HG02943 (cell line): Measurements from ENCODE around the gene SPSB1.

Experiments used
- ATAC-seq: cut with Tn5 transposase; IDR thresholded peaks from one replicate; pipeline ENCODE4 v1.9.1; 2021; ENCODE audit warnings: mild to moderate bottlenecking, low read depth, moderate library complexity; ENCODE audit not compliant: unreplicated experiment

The SPSB1 gene

DNA sequence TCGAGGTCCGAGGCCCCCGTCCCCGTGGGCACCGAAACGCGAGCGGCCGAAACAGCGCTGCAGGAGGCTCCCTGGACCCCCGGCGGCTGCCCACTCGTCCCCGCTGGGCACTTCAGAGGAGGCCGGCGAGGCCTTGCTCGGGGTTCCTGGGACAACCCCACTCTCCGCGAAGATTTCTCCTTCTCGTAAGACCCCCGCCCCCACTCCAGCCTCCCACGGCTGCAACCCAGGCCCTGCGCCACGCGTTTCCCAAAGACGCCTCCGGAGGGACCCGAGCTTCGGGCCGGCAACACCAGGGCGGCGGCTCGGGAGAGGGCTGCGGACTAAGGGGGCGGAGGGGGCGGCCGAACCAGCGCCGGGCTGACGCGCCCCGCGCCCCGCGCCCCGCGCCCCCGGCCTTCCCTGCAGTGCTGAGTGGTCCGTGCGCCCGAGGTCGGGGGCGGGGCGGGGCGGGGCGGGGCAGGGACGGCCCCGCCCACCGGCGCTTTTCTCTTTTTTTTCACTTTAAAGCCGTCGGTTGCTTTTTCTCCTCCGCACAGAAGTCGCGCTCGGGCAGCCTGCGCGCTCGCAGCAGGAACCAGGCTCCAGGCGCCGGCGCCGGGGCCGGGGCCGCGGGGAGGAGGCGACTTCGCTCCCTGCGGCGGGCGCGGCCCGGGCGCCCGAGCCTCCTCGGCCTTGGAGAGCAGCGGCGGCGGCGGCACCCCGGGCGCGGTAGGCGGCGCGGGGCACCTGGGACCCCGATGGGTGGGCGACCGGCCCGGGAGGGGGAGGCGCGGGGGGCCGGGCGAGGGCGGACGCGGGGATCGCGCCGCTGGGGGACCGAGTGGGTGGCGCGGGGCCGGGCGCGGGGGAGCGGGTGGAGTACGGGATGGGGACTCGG lies at the start of gene SPSB1:
SPSB1 (plus strand) TSS at position 534 of the 880 bp plus-strand sequence. CDS start 62,998 bp downstream, outside the sequence.
- ATAC-seq, result no peak

DNA sequence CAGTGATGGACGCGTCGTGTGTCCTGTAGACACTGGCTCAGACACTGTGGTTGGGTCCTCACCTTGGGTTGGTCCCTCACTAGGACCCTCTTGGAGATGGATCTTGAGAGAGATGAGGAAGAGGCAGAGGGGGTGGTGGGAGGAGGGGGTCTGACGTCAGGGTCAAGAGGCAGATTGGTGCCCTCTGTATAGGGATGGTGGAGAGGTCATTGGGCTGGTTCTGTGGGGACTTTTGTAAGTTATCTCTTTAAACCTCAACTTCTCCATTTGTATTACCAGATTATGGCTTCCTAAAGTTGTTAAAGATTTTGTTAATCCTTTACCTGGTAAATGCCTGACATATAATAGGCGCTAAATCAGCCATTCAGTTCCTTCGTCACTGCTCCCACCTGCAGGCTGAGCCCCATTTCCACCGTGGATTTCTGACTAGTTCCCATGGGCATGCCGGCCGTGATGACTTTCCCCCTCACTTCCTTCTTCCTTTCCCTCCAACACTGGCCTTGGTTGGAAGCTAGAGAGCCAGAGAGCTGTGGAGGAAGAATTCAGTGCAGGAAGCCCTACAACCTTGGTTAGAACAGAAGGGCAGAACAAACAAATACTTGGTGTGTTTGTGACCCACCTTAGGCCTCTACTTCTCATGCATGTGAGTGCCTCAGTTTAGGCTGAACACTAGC lies 49.5 kb upstream of the SPSB1 start:
- ATAC-seq, result no peak

DNA sequence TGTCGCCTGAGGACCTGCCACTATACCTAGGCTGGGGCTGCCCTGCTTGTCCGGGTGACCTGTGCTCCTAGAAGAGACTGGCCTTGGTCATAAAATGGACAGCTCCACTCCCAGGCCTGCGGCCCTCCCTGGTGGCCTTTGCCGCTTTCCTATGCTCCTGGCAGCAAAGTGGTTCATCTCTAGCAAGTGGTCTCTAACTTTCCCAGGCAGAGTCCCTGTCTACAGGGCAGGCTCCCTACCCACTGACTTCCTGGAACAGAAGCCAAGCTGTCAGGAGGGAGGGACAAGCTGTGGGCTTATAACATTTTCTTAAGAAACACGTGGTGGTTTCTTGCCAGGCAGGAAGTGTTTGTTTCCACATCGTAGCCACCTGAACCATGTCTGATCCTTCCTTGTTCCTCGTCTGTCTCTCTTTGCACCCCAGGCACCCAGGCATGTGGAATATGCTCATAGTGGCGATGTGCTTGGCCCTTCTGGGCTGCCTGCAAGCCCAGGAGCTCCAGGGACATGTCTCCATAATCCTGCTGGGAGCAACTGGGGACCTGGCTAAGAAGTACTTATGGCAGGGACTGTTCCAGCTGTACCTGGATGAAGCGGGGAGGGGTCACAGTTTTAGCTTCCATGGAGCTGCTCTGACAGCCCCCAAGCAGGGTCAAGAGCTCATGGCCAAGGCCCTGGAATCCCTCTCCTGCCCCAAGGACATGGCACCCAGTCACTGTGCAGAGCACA lies 48.0 kb upstream of the SPSB1 start:
- no peak for ATAC-seq

DNA sequence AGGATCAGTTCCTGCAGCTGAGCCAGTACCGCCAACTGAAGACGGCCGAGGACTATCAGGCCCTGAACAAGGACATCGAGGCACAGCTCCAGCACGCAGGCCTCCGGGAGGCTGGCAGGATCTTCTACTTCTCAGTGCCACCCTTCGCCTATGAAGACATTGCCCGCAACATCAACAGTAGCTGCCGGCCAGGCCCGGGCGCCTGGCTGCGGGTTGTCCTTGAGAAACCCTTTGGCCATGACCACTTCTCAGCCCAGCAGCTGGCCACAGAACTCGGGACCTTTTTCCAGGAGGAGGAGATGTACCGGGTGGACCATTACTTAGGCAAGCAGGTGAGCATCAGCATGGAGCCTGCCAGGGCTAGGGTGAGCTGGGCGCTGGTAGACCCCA lies 47.5 kb upstream of the SPSB1 start:
- ATAC-seq, result no peak

DNA sequence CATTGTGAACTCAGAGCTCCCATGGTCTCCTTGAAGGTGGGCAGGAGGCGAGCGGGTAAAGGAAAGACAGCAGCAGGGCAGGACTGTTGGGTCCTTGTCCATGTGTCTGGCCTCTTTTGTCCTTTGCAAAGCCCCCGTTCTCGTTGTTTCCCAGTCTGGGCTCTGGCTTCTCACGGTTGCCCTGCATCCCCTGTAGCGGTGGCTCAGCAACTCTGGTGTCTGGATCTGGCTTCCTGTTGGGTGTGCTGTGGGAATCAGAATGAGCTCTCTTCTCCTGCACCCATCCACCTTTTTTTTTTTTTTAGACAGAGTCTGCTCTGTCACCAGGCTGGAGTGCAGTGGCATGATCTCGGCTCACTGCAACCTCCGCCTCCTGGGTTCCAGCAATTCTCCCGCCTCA lies 47.0 kb upstream of the SPSB1 start:
- no peak for ATAC-seq

DNA sequence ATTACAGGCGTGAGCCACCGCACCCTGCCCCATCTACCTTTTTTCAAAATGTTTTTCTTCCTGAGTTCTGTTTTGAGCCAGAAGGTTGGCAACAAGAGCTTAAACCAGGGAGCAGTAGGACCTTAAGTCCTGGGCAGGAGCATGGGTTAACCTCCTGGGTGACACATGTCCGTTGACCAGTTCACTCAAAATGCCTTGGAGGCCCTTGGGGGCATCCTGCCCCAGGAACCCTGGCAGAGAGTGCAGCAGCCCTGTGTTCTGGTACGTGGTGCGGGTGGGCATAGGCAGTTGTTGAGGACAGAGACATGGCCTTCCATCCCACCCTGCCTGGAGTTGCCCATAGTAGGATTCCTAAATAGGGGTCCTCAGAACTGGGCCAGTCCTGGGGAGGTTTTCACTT lies 46.5 kb upstream of the SPSB1 start:
- no peak for ATAC-seq

DNA sequence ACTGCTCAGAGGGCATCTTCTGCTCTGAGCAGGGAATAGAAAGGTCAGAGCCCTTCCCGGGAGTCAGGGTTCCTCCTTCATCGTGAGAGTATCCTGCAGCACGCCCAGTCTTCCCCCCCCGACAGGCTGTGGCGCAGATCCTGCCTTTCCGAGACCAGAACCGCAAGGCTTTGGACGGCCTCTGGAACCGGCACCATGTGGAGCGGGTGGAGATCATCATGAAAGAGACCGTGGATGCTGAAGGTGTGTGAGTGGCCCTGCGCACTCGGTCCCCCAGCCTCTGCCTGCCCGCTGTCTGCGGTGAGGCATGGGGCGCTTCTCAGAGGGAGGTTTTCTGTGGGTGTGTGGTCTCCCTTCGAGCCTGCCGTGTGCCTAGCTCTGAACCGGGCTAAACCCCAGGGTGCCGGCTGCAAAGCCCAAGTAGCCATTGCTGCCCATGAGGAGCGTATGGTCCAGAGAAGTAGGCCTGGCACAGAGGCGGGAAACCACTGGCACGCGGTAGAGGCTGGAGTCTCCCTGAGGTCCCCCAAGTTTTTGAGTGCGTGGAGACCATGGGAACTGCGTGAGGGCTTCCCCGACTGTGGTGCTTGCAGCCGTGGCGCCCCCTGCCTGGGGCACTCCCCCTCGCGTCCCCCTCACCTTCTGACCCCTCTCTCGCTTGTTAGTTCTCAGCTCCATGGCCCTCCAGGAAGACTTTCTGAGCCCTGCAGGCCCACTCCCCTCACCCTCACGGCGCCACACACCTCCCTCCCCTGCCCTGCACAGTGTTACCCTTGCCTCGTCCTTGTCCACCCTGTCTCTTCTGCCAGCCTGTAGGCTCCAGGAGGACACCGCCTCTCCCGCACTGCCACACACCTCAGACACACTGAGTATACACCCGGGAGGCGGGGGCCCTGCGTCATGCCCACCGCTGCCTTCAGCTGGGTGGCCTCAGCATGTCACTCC lies 45.6 kb upstream of the SPSB1 start:
- ATAC-seq, result no peak

DNA sequence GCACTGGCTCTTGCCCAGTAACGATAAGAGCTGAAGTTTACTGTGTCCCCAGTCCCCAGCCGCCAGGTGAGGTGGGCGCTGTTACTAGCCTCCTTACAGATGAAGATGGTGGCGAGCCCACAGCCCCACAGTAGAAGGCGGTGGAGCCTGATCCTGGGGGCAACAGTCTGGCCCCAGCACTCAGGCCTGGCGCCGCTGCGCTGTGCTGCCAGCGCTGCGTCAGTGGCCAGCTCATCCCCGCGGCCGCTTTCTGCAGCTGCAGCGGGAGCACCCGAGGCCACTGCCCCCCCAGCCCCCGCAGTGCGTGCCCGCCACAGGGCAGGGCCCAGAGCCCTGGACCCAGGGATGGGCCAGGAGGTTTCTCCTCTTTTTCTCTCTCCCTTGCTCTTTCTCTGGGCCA lies 44.8 kb upstream of the SPSB1 start:
- no peak for ATAC-seq

DNA sequence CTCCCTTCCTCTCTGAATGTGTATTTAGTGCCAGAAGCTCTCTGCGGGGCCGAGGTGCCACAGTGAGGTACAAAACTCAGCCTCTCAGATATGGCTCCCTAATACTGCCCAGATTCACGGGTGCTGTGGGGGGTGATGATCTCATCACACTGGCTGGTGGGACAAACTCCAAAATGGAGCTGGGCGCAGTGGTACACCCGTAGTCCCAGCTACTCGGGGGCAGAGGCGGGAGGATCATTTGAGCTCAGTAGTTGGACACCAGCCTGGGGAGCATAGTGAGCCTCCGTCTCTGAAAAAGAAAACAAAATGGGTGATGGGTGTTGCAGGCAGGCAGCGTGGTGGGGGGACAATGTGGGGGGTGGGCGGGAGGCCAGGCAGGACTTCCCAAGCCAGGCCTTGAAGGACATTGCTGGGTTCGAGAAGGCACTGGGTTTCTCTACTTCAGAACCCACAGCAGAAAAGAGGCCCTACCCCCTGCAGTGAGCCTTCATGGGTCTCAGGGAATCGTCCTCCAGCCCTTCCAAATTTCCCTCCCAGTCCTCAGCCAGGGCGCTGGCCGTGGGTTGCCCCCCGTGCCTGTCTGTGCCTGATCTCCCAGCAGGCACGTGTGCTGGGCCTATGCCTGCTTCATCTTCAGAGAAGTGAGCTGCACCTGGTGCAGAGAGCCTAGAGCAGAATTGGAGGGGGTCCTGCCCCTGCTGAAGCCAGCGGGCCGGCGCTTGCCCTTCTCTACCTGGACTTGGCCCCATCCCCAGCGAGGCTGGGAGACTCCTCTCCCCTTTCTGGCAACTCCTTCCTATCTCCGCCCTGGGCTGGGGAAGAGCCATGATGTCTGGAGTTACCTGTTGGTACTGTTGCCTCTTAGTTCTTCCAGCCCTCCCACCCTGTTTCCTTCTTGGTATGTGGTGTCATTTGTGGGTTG lies 44.1 kb upstream of the SPSB1 start:
- ATAC-seq, result no peak

DNA sequence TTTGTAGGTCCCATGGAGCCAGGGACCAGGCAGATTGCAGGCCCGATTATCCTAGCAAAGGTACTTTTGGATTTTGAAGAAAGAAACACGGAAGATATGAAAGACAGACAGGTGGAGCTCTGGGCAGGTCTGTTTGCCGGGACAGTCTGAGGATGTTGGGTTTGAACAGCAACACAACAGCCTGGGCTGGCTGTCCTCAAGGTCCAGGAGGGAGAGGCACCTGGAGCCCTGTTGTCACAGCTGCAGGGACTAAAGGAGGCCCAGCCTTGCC lies 43.5 kb upstream of the SPSB1 start:
- no peak for ATAC-seq

DNA sequence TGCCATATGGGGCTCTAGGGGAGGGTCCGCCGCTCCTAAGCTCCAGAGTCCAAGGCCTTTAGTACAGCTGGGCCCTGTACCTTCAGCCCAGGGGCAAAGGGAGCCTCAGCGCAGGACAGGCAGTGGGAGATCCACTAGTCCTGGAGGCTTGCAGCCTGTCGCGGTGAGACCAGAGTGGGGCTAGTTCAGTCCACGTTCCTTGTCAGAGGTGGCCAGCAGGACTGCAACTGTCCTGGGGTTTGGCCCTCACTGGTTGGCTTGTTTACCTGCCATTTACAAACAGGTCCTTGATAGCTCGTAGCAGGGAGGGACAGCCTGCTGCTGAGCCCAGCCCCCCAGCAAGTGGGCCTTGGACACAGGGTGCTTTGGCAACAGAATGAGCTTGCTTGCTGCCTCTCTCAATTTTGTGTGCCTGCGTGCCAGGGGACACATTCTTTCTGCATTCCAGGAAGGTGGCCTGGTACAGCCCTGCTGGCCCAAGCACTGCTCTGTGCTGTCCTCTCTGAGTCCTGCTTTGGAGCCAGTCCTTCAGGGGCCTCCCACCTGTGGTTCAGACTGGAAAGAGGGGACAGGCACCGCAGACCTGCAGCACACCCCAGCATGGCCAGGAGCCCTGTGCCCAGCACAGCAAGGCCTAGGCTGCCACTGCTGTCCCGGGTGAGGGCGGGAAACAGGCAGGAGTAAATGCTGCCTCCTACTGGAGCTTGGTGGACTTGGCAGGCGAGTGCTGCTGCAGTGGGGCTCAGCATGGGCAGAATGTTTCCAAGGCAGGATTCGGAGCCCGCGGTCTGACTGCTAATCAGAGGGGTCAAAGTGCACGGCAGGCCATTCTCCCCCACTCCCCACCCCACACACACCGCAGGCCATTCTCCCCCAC lies 42.9 kb upstream of the SPSB1 start:
- no peak for ATAC-seq

DNA sequence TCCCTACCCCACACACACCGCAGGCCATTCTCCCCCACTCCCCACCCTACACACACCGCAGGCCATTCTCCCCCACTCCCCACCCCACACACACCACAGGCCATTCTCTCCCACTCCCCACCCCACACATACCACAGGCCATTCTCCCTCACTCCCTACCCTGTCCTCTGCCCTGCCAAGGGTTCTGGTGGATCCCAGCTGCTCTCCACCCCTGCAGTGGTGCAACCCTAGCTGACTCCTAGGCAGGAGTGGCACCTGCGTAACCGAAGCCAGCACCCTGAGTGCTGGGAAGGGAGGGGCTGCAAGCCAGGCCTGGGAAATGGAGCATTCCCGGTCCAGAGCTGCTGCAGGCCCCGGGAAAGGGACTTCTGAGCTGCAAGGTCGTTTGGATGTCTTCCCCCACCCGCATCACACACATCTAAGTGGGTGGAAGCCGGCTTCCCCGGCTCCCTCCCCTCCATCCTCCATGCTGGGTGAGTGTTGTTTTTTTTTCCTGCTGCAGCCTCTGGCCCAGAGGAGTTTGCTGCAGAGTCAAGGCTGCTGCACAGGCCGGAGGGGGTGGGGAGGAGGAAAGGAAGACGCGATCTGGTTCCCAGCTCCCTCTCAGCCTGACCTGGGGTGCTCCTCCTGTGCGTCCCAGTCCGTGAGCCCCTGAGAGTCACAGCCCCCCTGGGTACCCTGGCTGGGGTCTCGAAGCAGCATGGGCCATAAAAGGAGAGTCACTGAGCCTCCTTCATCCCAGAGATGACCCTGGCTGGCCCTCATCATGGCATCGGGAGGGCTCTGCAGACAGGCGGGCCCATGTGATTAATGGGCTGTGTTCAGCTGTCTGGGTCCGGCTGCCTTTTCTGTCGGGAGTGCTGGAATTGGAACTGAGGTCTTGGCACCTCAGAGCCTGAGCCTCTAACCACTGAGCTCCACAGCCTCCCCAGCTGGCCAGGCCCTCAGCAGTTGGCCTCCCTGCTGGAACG lies 42.0 kb upstream of the SPSB1 start:
- no peak for ATAC-seq

DNA sequence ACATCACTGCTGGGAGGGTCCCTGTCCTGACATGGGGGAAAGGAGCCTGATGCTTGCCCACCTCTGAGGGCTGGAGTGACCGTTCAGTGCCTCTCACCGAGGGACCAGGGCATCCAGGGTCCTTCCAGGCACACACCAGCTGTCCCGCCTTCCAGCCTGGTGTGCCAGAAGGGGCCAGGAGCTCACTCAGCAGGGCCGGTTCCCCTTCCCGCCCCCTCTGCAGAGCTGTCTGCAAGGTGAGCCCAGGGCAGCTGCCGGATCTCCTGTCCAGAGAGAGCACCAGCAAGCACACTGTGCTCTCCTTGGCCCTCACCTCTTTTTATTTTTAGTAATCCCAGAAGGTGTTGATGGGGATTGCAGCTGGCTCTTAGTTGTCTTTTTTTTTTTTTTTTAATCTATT lies 41.2 kb upstream of the SPSB1 start:
- no peak for ATAC-seq

DNA sequence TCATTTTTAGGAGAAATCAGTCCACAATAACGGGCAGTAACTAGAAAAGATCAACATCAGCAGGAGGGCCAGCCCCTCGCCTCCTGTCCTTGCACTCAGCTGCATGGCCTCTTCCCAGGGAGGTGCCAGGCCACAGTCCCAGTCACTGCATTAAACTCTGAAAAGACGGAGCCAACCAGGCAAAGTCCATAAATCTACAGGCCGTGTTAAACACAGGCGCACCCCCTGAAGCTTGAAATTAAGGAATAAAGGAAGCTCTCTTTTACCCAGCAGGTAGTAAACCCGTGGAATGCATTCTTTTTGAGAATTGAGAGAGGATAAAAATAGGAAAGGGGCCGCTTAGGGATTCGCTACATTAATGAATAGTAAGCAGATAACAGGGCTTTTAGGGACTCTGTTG lies 39.7 kb upstream of the SPSB1 start:
- ATAC-seq, result no peak

DNA sequence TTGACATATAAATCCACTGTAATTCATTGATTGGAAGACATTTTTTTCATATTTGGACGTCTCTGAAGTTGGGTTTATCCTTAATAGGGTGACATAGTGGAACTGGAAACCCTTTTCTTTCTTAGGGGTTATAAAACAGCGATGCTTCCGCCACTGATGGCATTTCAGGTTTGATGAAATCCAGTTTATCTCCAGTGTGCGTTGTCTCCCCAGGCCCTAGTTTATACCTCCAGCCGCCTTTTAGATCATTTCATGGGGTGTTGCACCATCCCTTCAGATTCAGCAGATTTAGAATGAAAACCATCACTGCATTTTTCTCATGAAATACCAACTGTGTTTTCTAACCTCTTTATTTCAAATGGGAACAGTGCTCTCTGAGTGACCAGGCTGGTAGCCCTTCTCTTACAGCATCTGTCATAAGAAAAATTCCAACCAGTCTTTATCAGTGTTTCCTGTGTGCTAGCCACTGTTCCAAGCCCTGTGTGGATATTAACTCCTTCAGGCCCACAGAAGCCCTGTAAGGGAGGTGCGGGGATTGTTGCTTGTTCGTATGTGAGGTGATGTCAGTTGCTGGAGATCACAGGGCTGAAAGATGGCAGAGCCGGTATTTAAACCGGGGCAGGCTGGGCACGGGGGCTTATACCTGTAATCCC lies 39.1 kb upstream of the SPSB1 start:
- ATAC-seq, result no peak

DNA sequence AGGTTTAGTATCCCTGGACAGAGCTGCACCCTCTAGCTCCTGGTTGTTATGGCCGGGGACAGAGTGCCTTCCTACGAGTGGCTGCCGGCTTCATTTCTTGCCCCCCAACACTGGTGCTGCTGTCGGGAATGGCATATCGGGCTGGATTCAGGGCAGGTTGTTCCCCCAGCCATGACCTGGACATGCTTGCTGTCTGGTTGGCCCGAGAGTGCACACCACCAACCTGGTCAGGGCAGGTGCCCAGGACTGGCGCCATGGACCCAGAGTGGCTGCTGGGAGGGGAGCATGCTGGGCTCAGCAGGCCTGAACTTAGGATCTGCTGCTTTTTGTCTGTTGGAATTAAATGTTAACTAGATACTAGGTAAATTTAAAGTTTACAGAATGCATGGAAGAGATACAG lies 36.4 kb upstream of the SPSB1 start:
- ATAC-seq, result no peak

DNA sequence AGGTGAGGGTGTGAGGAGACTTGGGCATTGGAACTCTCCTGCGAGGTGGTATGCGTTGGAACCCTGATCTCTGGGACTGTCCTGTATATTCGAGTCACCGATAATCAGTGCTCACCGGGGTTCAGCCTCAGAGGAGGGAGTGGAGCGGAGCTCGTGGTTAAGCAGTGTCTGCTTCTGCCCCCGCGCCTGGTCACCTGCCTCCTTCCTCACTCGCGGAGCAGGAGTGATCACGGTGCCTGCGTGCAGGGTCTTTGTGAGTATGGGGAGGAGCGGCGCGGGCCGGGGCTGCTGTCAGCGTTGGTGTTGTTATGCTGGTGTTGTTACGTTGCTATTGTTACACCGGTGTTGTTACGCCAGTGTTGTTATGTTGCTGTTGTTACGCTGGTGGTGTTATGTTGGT lies 34.8 kb upstream of the SPSB1 start:
- no peak for ATAC-seq
